ENCODE data around the gene NAPEPLD.
"Not testable (repeated sequence)": the region's sequence is repeated elsewhere in the genome, so short reads cannot be mapped to it uniquely, and the experiment has no call there.

NAPEPLD gene

GRCh38 chr7:103058122-103058521, 90.8 kb downstream of the NAPEPLD start:
- no peak overlapping the region for H3K27ac ChIP-seq
- DNase-seq, result no peak
- no peak for TF ChIP-seq CTCF (IDR thresholded peaks at IDR 0.05; ENCODE audit: low read depth, low read length)
- no peak overlapping the region for H3K4me3 ChIP-seq (ENCODE audit: low read depth, low read length)
- no peaks in the 10 kb centered on the region for H3K27me3 ChIP-seq (ENCODE audit: insufficient read depth, low read depth, severe bottlenecking)
- no peaks in the 10 kb centered on the region for H3K9me3 ChIP-seq (ENCODE audit: severe bottlenecking)
- H3K36me3 ChIP-seq, result no peaks in the 10 kb centered on the region

GRCh38 chr7:103056006-103056405, 92.9 kb downstream of the NAPEPLD start:
- not testable (repeated sequence) for H3K27ac ChIP-seq; DNase-seq; H3K27me3 ChIP-seq (ENCODE audit: insufficient read depth, low read depth, severe bottlenecking); H3K4me3 ChIP-seq (ENCODE audit: low read depth, low read length); H3K9me3 ChIP-seq (ENCODE audit: severe bottlenecking); H3K36me3 ChIP-seq

- peaks cover 8% of the 10 kb centered on the region for H3K9me3 ChIP-seq (ENCODE audit: severe bottlenecking)
- H3K36me3 ChIP-seq, result no peaks in the 10 kb centered on the region
- no peak for DNase-seq
- H3K4me3 ChIP-seq (ENCODE audit: low read depth, low read length), result no peak overlapping the region
- no peak for TF ChIP-seq CTCF (IDR thresholded peaks at IDR 0.05; ENCODE audit: low read depth, low read length)
- H3K27me3 ChIP-seq (ENCODE audit: insufficient read depth, low read depth, severe bottlenecking), result no peaks in the 10 kb centered on the region
- no peak overlapping the region for H3K27ac ChIP-seq
Measured at GRCh38 chr7:103051519-103051918, 97.4 kb downstream of the NAPEPLD start.
